Bronchial epithelial cell (primary cell): ENCODE measurements around the gene OTOP2. TPM values are rescaled to one million over a fixed set of nuclear protein-coding genes. Genes with fewer than 3 reads are reported as not detected.

Experiments used
- DNase-seq: peaks from one replicate; pipeline ENCODE4 v3.0.0-alpha.2; 2010; ENCODE audit warnings: low read depth
- FAIRE-seq: peaks from 2 replicates; lab custom pipeline; 2011; peaks lifted over from hg19 to GRCh38; lab: Jason Lieb, UNC
- H3K27me3 ChIP-seq: 2 replicates; pipeline ENCODE4 v1.5.1; 2011; ENCODE audit warnings: low read length; ENCODE audit not compliant: control insufficient read depth, insufficient read depth
- H3K36me3 ChIP-seq: 2 replicates; pipeline ENCODE4 v1.5.1; 2011; ENCODE audit warnings: low read length; ENCODE audit not compliant: control insufficient read depth, insufficient read depth
- H3K4me3 ChIP-seq: 2 replicates; pipeline ENCODE4 v1.5.1; 2011; ENCODE audit warnings: mild to moderate bottlenecking, low read depth, low read length, control low read depth
- CTCF ChIP-seq: IDR thresholded peaks from 2 replicates; pipeline ENCODE4 v1.5.1; 2011; ENCODE audit warnings: mild to moderate bottlenecking, moderate library complexity, low read length, control low read depth, inconsistent platforms; ENCODE audit not compliant: insufficient read depth, severe bottlenecking
- total RNA-seq: library from RNA; depleted of rRNA; stranded (reverse); fragments of >200 nt; gene quantifications from 2 replicates; pipeline ENCODE4 v1.2.1, GENCODE V29; 2014

Gene OTOP2
- total RNA-seq, 1 donor from 2014 or later: not detected

- Histone ChIP-seq H3K36me3 (no peaks in the 10 kb centered on the region), H3K4me3 (no peak overlapping the region), H3K27me3 (peaks cover 38% of the 10 kb centered on the region)
- FAIRE-seq: no peak
- TF ChIP-seq CTCF: no peak
- DNase-seq: no peak
Measured at GRCh38 chr17:74936470-74936799, 12.4 kb downstream of the OTOP2 start.

GRCh38 chr17:74937064-74938051, 13.3 kb downstream of the OTOP2 start:
- DNase-seq: no peak
- Histone ChIP-seq H3K36me3 (no peaks in the 10 kb centered on the region), H3K27me3 (peaks cover 38% of the 10 kb centered on the region), H3K4me3 (no peak overlapping the region)
- no peak for FAIRE-seq
- TF ChIP-seq CTCF: no peak

- peaks cover 31% of the 10 kb centered on the region for H3K27me3 ChIP-seq
- no peak for DNase-seq
- no peak for FAIRE-seq
- no peak overlapping the region for H3K4me3 ChIP-seq
- no peak for TF ChIP-seq CTCF
- H3K36me3 ChIP-seq: no peaks in the 10 kb centered on the region
Measured at GRCh38 chr17:74938194-74938950, 14.3 kb downstream of the OTOP2 start.

GRCh38 chr17:74939534-74939933, 15.5 kb downstream of the OTOP2 start:
- H3K36me3 ChIP-seq: no peaks in the 10 kb centered on the region
- DNase-seq (no peak), FAIRE-seq (no peak)
- H3K27me3 ChIP-seq: peaks cover 27% of the 10 kb centered on the region
- no peak overlapping the region for H3K4me3 ChIP-seq
- no peak for TF ChIP-seq CTCF

GRCh38 chr17:74941128-74941725, 17.2 kb downstream of the OTOP2 start:
- Histone ChIP-seq H3K4me3 (no peak overlapping the region), H3K36me3 (no peaks in the 10 kb centered on the region), H3K27me3 (peaks cover 16% of the 10 kb centered on the region)
- TF ChIP-seq CTCF: no peak
- DNase-seq (no peak), FAIRE-seq (no peak)
